Inferior parietal cortex (tissue), 1 donor: Measurements from ENCODE around the gene UGT1A10.
"Not testable (repeated sequence)": the region's sequence is repeated elsewhere in the genome, so short reads cannot be mapped to it uniquely, and the experiment has no call there.

Source experiments
- DNase-seq: peaks from one replicate; pipeline ENCODE4 v3.0.0-alpha.2; 2016; ENCODE audit errors: extremely low spot score

Gene UGT1A10

DNA sequence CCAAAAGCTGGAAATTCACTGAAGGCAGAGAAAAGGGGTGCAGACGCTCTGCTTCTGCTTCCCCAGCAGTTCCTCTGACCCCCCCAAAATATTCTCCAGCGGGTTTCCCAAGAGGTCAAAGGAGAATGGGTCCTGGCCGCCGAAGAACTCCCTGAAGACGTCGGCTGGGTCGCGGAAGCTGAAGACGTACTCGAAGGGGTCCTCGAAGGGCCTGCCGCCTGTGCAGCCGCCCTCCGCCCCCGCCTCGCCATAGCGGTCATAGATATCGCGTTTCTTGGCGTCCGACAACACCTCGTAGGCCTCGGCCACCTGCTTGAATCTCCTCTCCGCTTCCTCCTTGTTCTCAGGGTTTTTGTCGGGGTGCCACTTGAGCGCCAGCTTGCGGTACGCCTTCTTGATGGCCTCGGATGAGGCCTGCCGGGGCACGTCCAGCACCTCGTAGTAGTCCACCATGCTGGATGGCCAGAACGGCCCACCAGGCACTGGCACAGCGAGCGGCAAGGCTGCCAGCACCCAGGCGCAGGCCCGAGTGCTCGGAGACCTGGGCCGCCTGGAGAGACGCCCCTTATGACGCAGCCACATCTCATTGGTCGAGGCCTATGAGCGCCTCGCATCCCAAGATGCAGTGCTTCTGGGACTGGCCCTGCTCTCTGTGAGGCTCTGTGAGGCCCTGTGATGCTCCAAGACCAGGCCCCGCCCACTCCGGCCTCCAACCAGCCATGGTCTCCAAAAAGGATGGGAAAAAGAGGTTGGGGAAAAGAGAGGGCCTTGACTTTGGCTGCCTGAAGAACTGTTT, 107.4 kb downstream of the UGT1A10 start:
- DNase-seq = no peak

DNA sequence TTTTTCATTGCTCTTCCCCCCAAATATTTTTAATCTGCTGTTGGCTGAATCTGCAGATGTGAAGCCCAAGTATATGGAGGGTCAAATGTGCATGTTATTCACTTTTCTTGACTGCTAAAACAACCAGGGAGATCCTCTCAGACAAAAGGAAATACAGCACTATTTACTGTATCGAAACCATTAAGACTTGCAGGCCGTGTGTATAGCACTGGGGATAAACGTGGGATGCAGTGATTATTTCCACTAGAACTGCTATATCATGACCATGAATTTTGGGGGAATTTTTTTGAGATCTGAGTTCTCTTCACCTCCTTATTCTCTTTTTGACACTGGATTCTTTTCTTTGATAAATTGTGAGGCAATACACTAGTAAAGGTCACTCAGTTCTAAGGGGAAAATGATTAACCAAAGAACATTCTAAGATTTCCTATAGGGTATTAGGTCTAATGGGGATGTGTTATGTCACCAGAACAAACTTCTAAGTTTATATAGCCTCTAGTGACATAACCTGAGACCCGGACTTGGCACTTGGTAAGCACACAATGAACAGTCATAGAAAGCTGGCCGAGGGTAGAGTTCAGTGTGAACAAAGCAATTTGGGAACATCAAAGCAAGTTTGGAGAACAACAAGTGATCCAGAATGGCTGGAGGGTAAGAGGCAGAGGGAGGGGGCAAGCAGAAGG, 109.0 kb downstream of the UGT1A10 start:
- no peak for DNase-seq

DNA sequence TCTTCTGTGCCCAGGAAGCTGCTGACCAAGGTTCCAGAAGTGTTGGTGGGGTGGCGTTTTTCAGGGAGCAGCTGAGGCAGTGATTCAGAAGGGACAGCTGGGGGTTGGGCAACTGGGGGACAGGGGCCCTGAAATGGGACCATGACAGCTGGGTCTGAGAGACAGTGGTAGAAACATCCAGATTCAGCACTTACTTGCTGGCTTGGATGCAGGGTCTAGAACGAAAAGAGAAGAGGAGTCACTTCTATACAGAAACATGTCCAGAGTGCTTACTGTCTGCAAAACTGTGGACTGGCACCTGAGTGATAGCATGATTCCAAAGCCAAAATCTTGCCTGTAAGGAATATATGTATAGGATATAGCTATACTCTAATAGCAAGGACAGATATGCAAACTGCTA, 109.6 kb downstream of the UGT1A10 start:
- not testable (repeated sequence) for DNase-seq

DNA sequence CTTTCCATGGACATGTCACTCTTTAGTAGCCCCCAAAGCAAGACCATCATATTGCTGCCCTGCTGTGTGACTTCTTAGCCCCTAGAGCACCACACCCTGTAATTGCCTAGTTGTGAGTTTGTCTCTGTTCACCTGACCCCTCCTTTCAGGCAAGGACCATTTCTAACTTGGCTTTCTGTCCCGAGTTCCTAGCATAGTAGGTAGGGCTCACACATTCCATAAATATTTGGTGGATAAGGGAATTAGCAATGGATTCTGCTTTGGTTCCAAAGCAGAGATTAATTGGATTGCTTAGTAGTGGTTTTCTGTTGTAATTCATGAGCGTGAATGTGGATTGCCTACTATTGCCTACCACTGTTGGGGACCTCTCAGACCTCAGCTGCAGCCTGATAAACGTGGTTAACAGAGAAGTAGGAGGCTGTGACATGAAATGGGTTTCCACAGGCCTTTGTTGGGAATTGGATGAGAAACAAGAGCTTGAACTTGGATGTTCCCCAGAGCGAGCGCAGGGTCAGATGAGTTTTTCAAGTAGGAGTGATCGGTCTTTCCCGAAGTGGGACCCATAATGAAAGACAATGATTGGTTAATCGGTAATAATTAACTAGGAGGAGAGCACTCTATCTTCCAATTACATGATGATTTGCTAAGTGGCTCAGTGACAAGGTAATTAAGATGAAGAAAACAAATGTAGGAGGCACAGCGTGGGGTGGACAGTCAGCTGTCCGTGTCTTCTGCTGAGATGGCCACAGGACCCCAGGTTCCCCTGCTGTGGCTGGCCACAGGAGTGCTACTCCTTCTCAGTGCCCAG, 110.4 kb downstream of the UGT1A10 start:
- DNase-seq = no peak

GRCh38 chr2:233747283-233747544, 111.0 kb downstream of the UGT1A10 start:
- no peak for DNase-seq

- DNase-seq = not testable (repeated sequence)
Observed at GRCh38 chr2:233750689-233751088, 114.4 kb downstream of the UGT1A10 start.

DNA sequence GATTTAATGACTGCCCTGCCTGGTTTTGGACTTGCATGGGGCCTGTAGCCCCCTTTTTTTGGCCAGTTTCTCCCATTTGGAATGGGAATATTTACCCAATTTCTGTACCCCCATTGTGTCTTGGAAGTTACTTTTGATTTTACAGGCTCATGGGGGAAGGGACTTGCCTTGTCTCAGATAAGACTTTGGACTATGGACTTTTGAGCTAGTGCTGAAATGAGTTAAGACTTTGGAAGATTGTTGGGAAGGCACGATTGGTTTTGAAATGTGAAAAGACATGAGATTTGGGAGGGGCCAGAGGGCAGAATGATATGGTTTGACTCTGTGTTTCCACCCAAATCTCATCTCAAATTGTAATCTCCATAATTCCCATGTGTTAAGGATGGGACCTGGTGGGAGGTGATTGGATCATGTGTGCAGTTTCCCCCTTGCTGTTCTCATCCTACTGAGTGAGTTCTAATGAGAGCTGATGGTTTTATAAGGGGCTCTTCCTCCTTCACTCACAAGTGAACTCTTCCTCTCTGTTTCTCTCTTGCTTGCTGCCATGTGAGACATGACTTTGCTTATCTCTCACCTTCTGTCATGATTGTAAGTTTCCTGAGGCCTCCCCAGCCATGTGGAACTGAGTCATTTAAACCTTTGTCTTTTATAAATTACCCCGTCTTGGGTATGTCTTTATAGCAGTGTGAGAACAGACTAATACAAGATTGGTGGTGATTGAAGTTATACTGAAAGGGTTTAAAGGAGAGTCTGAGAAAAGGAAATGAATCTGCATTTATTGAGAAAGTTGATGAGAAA, 115.2 kb downstream of the UGT1A10 start:
- DNase-seq = not testable (repeated sequence)

- no peak for DNase-seq
Observed at GRCh38 chr2:233754872-233755611, 118.8 kb downstream of the UGT1A10 start.

DNA sequence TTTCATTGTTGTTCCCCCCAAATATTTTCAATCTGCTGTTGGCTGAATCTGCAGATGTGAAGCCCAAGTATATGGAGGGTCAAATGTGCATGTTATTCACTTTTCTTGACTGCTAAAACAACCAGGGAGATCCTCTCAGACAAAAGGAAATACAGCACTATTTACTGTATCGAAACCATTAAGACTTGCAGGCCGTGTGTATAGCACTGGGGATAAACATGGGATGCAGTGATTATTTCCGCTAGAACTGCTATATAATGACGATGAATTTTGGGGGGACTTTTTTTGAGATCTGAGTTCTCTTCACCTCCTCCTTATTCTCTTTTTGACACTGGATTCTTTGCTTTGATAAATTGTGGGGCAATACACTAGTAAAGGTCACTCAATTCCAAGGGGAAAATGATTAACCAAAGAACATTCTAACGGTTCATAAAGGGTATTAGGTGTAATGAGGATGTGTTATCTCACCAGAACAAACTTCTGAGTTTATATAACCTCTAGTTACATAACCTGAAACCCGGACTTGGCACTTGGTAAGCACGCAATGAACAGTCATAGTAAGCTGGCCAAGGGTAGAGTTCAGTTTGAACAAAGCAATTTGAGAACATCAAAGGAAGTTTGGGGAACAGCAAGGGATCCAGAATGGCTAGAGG, 120.3 kb downstream of the UGT1A10 start:
- DNase-seq = no peak

DNA sequence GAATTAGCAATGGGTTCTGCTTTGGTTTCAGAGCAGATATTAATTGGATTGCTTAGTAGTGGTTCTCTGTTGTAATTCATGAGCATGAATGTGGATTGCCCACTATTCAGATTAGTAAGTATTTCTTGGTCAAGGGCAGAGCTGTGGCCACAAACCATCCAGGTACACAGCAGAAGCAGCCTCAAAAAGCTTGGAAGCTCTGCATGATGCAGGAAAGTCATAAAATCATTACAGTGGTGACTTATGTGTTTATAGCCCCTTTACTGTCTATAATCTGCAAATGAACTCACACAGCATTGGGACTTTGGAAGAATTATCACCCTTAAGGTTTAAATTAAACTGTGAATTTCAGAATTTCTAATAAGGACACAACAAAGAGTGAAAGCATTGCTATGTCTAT, 121.9 kb downstream of the UGT1A10 start:
- DNase-seq = no peak

- DNase-seq = no peak
Observed at GRCh38 chr2:233758849-233759248, 122.6 kb downstream of the UGT1A10 start.

DNA sequence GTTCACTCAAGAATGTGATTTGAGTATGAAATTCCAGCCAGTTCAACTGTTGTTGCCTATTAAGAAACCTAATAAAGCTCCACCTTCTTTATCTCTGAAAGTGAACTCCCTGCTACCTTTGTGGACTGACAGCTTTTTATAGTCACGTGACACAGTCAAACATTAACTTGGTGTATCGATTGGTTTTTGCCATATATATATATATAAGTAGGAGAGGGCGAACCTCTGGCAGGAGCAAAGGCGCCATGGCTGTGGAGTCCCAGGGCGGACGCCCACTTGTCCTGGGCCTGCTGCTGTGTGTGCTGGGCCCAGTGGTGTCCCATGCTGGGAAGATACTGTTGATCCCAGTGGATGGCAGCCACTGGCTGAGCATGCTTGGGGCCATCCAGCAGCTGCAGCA, 123.8 kb downstream of the UGT1A10 start, which contains the start of gene UGT1A1:
TSS of gene UGT1A1 (plus strand) at position 228 of the 400 bp plus-strand sequence. CDS start at position 246, 18 bp downstream.
- no peak for DNase-seq

DNA sequence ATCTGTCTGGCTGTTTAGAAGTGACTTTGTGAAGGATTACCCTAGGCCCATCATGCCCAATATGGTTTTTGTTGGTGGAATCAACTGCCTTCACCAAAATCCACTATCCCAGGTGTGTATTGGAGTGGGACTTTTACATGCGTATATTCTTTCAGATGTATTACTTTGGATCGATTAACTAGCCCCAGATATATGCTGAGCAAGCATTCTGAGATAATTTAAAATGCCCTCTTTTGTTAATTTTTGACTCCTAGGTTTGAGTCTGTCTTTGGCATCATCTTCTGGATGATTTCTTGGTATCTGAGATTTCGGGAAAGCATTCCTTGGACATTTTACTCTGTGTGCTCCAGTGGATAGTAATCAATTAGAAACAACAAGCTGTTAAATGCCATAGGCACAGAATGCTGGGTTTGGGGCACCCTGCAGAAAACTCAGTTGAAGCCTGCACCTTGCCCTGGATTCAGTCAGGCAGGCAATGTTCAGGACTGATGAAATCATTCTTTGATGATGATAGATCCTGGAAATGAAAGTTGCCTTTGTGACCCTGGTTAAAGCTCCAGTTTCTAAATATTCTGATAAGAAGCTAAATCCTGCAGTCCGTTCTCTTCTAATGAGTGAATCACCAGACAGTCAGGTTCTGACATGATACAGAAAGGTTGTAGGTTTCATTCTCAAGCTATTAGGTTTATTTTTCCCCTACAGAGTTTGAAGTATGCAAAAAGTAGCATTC, 125.0 kb downstream of the UGT1A10 start:
- no peak for DNase-seq

GRCh38 chr2:233764264-233764663, 128.0 kb downstream of the UGT1A10 start:
- no peak for DNase-seq

- DNase-seq = no peak
Observed at GRCh38 chr2:233764761-233765160, 128.5 kb downstream of the UGT1A10 start.

DNA sequence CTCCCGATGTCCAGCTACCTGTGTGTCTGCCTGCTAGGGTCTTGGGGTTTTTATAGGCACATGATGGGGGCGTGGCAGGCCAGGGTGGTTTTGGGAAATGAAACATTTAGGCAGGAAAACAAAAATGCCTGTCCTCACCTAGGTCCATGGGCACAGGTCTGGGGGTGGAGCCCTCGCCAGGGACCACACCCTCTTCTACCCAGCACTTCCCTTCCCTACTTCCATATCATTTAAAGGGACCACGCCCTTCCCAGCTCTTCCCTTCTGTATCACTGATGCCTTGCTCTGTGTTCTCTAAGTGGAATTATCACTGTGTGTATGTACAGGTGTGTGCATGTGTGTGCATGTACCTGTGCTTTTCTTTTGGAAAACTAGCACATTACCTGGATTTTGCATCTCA, 130.2 kb downstream of the UGT1A10 start:
- no peak for DNase-seq

- no peak for DNase-seq
Observed at GRCh38 chr2:233768076-233768475, 131.8 kb downstream of the UGT1A10 start.

GRCh38 chr2:233769260-233769659, 133.0 kb downstream of the UGT1A10 start:
- no peak for DNase-seq

DNA sequence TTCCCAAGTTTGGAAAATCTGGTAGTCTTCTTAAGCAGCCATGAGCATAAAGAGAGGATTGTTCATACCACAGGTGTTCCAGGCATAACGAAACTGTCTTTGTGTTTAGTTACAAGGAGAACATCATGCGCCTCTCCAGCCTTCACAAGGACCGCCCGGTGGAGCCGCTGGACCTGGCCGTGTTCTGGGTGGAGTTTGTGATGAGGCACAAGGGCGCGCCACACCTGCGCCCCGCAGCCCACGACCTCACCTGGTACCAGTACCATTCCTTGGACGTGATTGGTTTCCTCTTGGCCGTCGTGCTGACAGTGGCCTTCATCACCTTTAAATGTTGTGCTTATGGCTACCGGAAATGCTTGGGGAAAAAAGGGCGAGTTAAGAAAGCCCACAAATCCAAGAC, 135.9 kb downstream of the UGT1A10 start:
- no peak for DNase-seq

- no peak for DNase-seq
Observed at GRCh38 chr2:233772583-233772982, 136.3 kb downstream of the UGT1A10 start.
